Measurements from ENCODE around the gene AKNA. TPM values are rescaled to one million over a fixed set of nuclear protein-coding genes. Genes with fewer than 3 reads are reported as not detected.
A peak's percentile ranks its signal among the peaks of the same experiment; 100 is the strongest.

AKNA gene
- total RNA-seq, 1 donor from 2014 or later = 6.3 TPM

- Histone ChIP-seq H3K27ac (replicated peaks) (peak overlapping the region; percentile 83), H3K27me3 (ENCODE audit: low read depth) (no peaks in the 10 kb centered on the region), H3K36me3 (no peaks in the 10 kb centered on the region), H3K4me3 (peak overlapping the region; percentile 91), H3K4me1 (peaks cover 20% of the 10 kb centered on the region), H3K9me3 (replicated peaks) (no peaks in the 10 kb centered on the region)
- no peak for TF ChIP-seq CTCF (IDR thresholded peaks at IDR 0.05; ENCODE audit: borderline replicate concordance)
- peak; percentile 98 for DNase-seq
- intact Hi-C loops (cut with micrococcal nuclease) = no loop called here
These were observed 10.2 kb upstream of the AKNA start for GRCh38 chr9:114397848-114398605.

- Histone ChIP-seq H3K27ac (replicated peaks) (peak overlapping the region; percentile 83), H3K27me3 (ENCODE audit: low read depth) (no peaks in the 10 kb centered on the region), H3K4me3 (peak overlapping the region; percentile 91), H3K9me3 (replicated peaks) (no peaks in the 10 kb centered on the region), H3K36me3 (no peaks in the 10 kb centered on the region), H3K4me1 (peaks cover 27% of the 10 kb centered on the region)
- DNase-seq = no peak
- TF ChIP-seq CTCF (IDR thresholded peaks at IDR 0.05; ENCODE audit: borderline replicate concordance) = no peak
- intact Hi-C loops (cut with micrococcal nuclease) = no loop called here
These were observed 9.6 kb upstream of the AKNA start for GRCh38 chr9:114397219-114397847.

- no peaks in the 10 kb centered on the region for H3K36me3 ChIP-seq
- peak overlapping the region; percentile 91 for H3K4me3 ChIP-seq
- no peaks in the 10 kb centered on the region for H3K9me3 ChIP-seq (replicated peaks)
- peak overlapping the region; percentile 83 for H3K27ac ChIP-seq (replicated peaks)
- TF ChIP-seq CTCF (IDR thresholded peaks at IDR 0.05; ENCODE audit: borderline replicate concordance) = no peak
- intact Hi-C loops (cut with micrococcal nuclease) = no loop called here
- H3K27me3 ChIP-seq (ENCODE audit: low read depth) = no peaks in the 10 kb centered on the region
- H3K4me1 ChIP-seq = peaks cover 30% of the 10 kb centered on the region
- no peak for DNase-seq
These were observed 8.9 kb upstream of the AKNA start for GRCh38 chr9:114396558-114397218.

GRCh38 chr9:114395768-114396167 is 8.0 kb upstream of the AKNA start:
- Histone ChIP-seq H3K27ac (replicated peaks) (no peak overlapping the region), H3K4me1 (peaks cover 30% of the 10 kb centered on the region), H3K36me3 (no peaks in the 10 kb centered on the region), H3K27me3 (ENCODE audit: low read depth) (no peaks in the 10 kb centered on the region), H3K4me3 (no peak overlapping the region), H3K9me3 (replicated peaks) (no peaks in the 10 kb centered on the region)
- no peak for DNase-seq
- intact Hi-C loops (cut with micrococcal nuclease) = no loop called here
- TF ChIP-seq CTCF (IDR thresholded peaks at IDR 0.05; ENCODE audit: borderline replicate concordance) = no peak

- no peak for DNase-seq
- Histone ChIP-seq H3K36me3 (no peaks in the 10 kb centered on the region), H3K9me3 (replicated peaks) (no peaks in the 10 kb centered on the region), H3K4me1 (peaks cover 35% of the 10 kb centered on the region), H3K4me3 (no peak overlapping the region), H3K27me3 (ENCODE audit: low read depth) (no peaks in the 10 kb centered on the region), H3K27ac (replicated peaks) (peak overlapping the region; percentile 38)
- TF ChIP-seq CTCF (IDR thresholded peaks at IDR 0.05; ENCODE audit: borderline replicate concordance) = no peak
- intact Hi-C loops (cut with micrococcal nuclease) = no loop called here
These were observed 7.5 kb upstream of the AKNA start for GRCh38 chr9:114395334-114395617.
